HG03103 (cell line): ENCODE data around the gene FAM151A.
"Not testable (repeated sequence)": the region's sequence is repeated elsewhere in the genome, so short reads cannot be mapped to it uniquely, and the experiment has no call there.

Source experiments
- ATAC-seq: cut with Tn5 transposase; IDR thresholded peaks from one replicate; pipeline ENCODE4 v1.9.1; 2021; ENCODE audit warnings: low read depth; ENCODE audit not compliant: unreplicated experiment

Gene FAM151A

DNA sequence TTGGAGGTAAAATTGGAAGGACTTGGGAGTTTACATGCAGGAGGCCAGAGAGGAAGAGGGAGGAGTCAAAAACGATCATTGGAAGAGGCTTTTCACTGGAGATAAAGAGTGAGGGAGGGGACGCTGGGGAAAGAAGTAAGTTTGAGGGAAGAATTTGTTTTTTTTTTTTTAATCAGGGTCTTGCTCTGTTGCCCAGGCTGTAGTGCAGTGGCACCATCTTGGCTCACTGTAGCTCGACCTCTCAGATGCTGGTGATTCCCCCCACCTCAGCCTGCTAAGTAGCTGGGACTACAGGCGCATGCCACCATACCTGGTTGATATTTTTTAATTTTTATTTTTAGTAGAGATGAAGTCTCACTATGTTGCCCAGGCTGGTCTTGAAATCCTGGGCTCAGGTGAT is 17.0 kb upstream of the FAM151A start:
- ATAC-seq, result no peak

DNA sequence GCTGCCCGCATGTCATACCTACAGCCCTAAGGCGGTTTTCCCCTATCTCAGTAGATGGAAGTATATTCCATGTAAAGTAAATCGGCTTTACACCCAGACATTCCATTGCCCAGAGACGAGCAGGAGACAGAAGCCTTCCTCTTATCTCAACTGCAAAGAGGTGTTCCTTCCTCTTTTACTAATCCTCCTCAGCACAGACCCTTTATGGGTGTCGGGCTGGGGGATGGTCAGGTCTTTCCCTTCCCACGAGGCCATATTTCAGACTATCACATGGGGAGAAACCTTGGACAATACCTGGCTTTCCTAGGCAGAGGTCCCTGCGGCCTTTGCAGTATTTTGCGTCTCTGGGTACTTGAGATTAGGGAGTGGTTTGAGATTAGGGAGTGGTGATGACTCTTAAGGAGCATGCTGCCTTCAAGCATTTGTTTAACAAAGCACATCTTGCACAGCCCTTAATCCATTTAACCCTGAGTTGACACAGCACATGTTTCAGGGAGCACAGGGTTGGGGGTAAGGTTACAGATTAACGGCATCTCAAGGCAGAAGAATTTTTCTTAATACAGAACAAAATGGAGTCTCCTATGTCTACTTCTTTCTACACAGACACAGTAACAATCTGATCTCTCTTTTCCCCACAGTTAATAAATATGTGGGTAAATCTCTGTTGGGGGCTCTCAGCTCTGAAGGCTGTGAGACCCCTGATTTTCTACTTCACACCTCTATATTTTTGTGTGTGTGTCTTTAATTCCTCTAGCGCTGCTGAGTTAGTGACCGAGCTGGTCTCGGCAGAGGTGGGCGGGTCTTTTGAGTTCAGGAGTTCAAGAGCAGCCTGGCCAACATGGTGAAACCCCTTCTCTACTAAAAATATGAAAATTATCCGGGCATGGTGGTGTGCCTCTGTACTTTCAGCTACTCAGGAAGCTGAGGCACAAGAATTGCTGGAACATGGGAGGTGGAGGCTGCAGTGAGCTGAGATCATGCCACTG is 13.4 kb upstream of the FAM151A start:
- not testable (repeated sequence) for ATAC-seq

DNA sequence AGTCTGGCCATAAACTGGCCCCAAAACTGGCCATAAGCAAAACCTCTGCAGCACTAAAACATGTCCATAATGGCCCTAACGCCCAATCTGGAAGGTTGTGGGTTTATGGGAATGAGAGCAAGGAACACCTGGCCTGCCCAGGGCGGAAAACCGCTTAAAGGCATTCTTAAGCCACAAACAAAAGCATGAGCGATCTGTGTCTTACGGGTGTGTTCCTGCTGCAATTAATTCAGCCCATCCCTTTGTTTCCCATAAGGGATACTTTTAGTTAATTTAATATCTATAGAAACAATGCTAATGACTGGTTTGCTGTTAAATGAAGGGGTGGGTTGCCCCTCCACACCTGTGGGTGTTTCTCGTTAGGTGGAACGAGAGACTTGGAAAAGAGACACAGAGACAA is 12.5 kb upstream of the FAM151A start:
- ATAC-seq, result not testable (repeated sequence)

DNA sequence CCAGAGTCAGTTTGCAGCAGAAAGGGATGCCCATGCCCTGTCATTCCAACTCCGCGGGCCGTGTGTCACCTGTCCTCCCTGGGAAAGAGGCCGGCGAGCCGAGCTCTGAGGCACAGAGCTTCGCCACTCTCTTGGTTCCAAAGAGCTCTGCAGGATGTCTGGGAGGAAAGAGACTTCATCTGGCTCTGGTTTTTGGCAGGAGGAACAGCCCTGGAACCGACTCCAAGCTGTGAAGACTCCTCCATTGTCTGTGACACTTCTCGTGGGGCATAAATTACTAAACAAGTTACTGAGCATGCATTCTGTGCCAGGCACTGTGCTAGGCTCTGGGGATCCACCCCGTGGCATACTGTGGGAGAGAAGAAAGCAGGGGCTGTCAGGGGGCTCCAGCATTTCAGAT is 3.9 kb upstream of the FAM151A start:
- no peak for ATAC-seq

DNA sequence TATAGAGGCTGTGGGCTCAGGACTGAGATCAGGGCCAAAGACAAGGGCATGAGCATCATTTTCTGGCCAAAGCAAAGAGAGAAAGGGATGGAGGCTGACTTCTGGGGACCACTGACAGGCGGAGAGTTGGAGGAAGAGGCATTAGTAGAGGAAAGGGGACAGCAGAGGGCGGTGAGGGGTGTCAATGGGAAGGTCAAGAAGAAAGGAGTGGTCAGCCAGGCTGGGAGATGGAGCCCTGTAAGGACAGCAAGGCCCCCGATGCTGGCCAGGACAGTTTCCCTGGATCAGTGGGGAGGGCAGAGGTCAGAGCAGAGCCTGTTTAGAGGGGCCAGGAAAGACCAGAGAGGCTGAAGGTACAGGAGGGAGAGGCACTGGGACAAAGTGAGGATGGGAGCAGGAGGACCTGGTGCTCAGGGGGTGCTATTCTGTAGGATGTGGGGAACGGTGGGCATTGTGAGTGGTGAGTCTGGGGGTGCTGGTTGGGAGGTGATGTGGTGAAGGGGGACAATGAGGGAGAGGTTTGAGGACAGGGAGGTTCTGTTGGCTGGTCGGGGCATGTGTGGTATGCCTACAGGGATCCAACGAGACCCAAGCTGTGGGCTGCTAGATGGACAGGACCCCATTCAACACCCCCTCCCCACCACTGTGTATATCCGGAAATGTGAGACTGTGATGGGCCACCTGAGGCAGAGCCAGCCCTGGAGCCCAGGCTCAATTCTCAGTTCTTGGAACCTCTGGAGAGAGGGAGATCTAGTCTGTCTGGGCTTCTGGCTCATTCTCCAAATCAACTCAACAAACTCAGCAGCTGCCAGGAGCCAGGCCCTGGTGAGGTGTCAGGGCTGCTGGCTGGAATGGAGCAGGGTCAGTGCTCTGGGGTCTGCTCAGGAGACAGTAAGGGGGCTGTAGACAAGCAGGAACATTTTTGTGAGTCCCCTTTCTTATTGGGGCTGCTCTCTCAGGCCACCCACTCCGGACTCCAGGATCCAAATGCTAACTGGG is 1.4 kb upstream of the FAM151A start:
- ATAC-seq, result no peak

DNA sequence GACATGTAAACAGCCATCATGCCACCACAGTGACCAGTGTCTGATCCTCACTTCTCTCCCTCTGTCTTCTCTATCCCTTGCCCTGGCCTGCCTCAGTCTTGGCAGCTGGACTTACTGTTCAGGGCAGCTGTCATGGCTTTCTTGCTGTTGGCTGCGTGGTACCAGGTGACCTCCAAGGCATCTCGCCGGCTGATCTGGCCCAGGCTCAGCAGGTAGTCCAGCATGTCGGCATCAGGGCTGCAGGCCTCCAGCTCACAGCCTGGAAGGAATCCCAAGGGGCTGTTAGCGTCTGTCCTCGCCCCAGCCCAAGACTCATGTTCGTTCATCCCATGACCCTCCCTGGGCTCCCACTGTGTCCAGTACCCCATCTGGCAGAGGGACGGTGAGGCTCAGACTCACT is 3.6 kb downstream of the FAM151A start:
- ATAC-seq, result no peak

DNA sequence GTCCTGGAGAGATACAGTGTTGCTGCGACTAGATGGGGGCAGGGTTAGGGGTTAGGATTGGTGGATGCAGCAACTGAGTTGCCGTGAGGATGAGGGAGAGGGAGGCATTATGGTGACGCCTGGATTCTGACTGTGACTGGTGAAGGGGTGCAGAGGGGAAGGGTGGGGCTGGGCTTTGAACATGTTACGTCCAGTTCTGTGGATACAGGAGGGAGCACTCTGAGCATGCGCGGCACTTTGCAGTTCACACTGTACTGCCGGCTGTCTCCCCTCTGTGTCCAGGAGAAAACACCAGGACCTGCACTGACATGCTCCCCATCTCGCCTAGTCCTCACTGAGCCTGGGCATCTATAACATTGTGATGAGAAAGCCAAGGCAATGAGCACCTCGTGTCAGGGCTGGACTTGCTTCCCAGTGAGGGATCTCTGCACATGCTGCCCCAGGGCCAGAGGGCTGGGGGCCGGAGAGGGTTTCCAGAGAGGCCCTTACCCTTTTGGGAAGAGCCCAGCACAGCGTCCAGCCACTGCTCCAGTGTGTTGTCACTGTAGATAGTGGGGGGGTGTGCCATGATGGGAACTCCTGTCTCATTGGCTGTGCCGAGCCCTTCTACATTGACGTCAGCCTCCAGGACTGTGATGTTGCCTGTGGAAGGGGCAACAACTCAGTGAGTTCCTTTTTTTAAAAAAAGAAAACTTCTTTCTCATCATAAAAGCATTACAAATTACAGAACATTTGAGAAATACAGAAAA is 7.6 kb downstream of the FAM151A start:
- ATAC-seq, result no peak

DNA sequence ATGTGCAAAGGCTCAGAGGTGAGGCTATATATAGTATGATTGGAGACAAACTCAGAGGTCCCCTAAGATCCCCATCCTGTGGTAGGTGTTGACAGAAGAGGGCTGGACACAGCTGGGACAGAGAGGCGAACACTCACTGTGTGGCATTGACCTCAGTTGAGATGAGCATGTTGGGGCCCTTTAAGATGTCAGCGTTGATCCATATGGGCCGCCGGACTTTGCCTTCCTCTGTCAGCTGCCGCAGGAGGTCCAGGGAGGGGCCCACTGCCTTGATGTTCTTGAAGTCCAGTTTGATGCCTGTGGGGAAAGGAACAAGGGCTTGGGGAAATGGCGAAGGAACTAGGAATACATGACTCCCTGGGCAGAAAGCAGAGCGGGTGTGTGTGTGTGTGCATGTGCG is 8.8 kb downstream of the FAM151A start:
- no peak for ATAC-seq

DNA sequence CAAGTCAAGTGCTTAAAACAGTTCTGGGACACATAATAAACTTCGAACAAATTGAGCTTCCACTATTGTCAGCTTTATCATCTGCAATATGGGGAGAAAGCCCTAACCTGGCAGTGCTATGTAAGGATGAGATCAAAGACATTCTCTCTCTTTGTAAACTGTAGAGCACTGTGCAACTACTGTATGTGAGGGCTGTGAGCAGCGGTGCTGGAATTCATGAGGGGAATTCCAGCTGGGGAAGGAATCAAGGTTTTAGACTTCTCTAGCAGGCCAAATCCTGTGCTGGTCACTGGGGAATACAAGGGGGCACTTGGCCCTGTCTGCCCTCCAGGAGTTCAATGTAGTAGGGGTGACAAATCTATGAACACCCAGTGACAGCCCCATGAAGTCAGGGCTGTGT is 9.3 kb downstream of the FAM151A start:
- ATAC-seq, result no peak

DNA sequence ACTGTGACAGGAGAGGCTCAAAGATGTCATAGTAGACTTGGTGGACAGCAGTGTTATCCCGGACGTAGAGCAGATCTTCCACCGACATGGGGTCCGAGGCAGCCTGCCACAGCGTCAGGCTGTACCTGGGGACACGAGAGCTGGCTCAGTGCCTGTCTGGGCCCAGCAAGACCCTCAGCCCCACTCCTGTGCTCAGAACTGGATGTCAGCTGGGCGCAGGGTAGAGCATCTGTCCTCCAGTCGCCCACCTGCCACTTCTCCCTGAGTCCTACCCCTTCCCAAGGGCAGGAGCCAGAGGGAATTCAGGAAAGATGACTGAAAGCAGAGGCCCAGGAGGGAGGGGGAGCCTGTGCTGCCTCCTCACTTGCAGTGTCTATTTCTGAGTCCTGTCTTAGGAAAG is 11.7 kb downstream of the FAM151A start:
- ATAC-seq, result no peak

DNA sequence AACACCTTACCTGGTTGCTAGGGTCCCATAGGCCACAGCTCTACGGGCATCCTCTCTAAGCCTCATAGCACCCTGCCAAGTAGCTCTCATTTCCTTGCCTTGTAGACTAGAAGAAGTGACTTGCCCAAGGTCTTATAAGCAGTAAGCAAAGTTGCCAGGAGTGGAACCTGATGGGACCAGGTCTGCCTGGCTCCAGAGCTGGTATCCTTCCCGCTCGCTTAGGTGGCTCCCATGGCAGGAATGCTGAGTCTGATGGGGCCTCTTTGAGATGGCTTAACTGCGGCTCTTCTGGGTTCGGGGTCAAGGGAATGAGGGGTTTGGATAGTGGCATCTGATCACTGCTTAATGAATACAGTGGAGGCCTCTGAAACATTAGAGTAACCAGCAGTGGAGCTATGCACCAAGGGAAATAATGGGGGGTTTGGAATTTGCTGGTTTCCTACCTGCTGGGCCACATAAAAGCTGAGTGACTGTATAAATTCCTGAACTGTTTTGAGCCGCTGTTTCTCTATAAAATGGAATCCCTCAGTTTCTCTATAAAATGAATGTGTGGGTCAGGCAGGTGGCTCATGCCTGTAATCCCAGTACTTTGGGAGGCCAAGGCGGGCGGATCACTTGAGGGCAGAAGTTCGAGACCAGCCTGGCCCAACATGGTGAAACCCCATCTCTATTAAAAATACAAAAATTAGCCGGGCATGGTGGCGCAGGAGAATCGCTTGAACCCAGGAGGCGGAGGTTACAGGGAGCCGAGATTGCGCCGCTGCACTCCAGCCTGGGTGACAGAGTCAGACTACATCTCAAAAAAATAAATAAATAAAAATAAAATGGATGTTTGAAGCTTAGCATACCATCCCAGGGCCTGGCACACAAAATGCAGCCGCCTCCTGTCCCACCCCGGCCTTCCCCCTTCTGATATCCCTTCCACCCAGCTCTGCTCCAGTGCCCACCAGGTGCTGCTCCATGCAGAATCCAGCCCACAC is 12.4 kb downstream of the FAM151A start:
- no peak for ATAC-seq

DNA sequence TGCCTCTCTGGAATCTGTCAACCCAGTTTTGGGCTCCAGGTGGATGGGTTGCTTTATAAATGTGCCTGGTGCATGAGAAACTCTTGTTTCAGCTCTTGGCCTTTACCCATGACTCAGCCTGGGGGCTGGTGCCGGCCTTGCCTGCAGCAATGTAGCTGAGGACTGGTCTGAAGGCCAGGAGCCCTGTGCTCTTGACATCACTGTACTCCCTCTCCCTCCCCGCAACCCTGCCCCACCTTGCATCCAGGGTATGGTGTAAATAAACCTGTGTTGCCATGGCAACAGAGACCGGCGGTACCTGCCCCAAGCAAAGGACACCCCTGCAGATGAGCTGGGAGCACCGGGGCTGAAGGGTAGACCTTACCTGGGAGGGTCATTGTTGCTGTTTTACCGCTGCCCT is 13.3 kb downstream of the FAM151A start:
- ATAC-seq, result no peak

DNA sequence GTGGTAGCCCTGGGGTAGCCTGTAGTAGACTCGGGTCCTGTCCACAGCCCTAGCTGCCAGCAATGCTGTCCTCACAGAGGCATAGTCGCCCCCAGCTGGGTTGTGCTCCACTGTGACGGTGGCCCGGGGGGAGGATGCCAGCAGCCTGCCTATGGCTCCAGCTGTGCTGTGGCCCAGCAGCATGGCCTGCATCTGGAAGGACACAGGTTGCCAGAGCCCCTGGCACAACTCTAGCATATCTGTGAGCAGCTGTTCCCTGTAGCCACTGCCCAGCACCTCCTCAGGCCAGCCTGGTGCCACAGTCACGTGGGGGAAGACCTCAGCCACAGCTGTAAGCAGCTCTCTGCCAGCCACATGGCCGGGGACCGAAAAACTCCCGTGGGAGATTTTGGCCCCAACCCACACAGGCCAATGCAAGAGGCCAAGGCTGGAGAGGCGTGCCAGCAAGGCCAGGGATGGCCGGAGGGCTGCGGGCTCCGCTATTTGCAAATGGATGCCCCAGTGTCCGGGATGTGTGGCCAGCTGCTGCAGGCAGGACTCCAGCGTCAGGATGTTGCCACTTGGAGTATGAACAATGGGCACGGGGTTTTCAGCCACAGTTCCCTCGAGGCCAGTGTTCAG is 13.9 kb downstream of the FAM151A start:
- no peak for ATAC-seq

DNA sequence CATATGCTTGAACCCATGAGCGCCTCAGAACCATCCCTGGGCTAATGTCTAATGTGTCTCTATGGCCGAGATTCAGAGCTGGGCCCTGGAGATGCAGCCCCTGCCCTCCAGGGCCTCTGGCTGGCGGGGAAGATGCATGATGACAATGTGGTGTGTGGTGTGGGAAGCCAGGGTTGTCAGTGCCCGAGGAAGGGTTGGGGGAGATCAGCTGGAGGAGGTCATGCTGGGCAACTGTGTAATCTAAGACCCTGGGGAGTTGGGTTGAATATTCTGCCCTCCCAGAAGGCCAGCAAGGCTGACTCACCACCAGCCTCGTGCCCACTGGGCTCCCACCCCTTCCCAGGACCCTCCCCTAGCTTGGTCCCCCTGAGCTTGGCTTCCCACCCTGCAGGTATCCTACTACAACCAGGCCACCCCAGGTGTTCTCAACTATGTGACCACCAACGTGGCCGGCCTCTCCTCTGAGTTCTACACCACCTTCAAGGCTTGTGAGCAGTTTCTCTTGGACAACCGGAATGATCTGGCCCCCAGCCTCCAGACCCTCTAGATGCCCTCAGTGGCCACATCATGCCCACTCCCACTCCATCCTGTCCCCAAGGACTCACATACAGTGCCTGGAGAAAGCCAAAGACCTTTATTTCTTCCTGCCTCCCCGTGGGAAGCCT is 14.6 kb downstream of the FAM151A start:
- ATAC-seq, result no peak

DNA sequence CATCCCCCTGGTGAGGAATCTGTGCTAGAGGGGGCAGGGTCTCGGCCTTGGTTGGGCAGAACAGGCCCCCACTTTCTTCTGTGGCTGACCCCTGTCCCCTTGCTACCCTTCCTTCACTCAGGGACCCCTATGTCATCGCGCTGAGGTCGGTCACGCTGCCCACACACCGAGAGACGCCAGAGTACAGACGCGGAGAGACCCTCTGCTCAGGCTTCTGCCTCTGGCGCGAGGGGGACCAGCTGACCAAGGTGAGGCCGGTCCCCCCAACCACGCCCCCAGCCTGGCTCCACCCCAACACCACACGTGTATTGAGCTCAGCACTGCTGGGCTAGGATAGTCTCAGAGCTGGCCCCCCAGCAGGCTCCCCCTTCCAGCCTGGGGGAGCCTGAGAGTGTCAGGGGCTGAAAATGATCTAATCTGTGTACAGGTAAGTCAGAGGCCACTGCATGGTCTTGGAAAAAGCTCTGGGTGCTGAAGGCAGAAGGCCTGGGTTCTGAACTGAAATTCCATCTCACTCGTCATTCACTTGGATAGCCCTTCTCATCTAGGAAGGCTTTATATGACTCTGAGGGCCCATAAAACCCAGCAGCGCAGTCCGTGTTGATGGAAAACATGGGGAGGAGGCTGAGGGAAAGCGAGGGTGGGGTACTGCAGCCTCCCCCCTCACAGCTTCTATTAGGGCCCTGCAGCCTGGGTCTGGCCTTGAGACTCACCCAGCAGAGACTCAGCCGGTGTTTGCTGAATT is 15.3 kb downstream of the FAM151A start:
- no peak for ATAC-seq

DNA sequence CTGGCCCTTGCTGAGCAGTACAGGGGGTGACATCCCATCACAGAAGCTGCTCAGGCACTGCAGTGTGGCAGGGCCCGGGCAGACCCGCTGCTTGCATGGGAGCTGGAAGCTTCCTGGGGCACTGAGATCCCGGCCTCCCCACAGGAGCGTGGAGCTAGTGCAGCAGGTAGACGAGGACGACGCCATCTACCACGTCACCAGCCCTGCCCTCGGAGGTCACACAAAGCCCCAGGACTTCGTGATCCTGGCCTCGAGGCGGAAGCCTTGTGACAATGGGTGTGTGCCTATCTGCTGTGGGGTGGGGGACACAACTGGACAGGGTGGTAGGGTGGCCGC is 16.4 kb downstream of the FAM151A start:
- ATAC-seq, result no peak

DNA sequence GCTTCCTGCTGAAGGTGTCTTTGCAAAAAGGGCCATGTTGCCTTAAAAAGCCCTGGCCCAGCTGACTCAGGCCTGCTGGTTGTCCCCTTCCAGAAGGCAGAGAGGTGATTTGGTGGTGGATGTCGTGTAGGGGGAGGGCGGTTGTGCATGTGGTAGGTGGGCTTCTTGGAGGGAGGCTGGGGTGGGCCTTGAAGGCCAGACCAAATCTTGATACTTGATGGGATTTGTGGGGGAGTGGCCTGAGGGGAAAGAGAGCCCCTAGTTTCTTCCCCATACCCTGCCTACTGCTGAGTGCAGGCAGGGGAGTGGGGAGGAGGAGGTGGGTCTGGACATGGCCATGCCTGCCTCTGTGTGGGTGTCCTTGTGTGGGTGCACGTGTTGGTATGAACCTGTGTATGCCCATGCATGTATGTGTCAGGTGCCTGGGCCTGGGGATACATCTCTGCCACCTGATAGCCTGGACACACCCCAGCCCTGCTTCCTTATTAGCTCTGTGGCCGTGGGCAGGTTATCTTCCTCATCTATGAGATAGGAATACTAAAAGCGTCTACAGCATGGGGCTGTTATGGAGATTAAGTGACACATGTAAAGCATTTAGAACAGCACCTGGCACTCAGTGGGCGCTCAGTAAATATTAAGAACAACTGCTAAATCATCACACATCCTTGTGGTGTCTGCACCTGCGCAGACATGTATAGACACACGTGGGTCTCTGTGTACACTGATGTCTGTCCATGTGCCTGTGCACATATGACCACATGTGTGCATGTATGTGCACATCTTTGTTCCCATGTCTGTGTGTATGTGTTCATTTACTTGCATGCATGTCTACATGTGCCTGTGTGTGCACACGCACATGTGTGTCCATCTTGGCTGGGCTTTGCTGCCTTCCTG is 17.0 kb downstream of the FAM151A start:
- ATAC-seq, result no peak
